Measurements from ENCODE around the gene MARCOL.

MARCOL gene

GRCh38 chr5:148238418-148238794 lies at the start of gene MARCOL:
Gene MARCOL, plus strand, starts transcription at chr5:148238525. Its CDS starts 73 bp downstream, at chr5:148238598.
- no peak for DNase-seq

DNA sequence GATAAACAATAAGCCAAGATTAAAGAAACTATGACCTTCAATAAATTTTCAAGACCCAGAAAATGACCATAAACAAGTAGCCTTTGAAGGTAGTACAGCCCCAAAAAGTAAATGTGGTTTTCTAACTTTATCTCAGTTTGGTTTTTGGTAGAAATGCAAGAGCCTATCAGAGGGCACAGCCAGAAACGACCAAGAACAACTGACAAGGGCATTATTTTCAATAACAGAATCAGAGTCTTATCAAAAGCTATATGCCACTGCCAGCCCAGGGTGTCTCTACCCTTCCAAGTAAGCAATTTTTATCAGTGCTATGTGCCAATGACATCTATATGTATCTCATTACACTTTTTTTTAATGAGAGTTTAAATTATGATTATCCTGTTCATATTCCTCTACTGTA lies 47.3 kb upstream of the MARCOL start:
- no peak for DNase-seq

DNA sequence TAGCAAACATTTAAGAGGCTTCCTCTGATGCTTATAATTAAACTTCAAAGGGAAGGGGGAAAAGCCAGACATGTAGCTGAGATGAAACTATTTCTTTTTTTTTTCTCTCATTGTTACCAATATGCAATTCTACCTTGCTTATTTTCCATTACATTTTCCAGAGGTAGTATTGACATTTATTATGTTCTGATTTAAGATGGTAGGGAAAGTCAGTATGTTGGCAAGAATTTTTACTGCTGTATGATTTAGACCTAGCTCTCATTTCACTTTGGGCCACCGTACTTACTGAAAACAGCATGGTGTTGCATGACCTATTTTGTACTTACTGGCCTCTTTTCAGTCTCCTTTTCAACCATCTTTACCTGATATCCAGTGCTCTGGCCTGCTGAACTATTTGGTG lies 45.1 kb upstream of the MARCOL start:
- no peak for DNase-seq

DNA sequence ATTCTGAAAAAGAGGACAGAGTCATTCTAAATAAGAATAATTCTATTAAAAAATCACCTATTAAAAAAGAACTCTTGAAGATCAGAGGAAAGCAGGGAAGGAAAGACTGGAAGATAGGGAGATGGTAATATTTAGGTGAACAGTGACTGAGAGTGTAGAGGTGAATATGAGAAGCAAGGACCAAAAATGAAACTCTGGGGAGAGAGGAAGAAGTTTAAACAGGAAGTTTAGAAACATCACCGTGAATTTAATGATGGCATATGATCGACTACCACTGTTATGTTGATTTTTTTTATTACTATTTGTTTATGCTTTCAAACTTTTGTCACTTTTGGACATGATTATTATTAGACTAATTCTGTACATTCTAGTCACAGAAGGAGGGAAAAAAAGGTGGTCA lies 37.2 kb upstream of the MARCOL start:
- DNase-seq = no peak

DNA sequence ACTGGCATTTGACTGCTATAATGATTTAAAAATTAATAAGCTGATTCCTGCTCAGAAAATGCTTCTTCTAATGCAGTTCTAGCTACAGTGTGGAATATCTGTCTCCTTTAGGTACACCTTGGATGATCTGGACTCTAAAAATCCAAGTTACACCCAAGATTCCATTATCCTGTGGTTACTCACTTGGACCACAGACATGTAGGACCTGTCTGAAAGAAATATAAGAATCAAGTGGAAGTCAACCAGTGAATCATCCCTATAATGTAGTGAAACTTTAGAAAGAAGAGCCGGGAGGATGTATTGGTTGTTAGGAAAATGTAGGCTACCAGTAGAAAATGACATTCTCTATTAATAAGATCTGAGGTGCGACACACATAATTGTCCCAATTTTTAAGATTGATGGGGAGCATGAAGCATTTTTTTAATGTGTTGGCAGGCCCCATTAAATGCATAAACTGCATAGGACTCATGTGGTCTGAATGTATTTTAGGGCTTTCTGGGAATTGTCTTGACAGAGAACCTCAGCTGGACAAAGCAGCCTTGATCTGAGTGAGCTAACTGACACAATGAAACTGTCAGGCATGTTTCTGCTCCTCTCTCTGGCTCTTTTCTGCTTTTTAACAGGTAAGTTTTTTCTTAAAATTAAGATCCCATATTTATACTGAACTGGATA lies 35.7 kb upstream of the MARCOL start, which contains the start of gene SPINK6:
Gene SPINK6 (plus strand): TSS at position 512 of the 673 bp plus-strand sequence. CDS start 55 bp downstream, at position 567.
- peak; percentile 21 for DNase-seq

GRCh38 chr5:148205044-148205806 lies 33.1 kb upstream of the MARCOL start:
- no peak for DNase-seq

DNA sequence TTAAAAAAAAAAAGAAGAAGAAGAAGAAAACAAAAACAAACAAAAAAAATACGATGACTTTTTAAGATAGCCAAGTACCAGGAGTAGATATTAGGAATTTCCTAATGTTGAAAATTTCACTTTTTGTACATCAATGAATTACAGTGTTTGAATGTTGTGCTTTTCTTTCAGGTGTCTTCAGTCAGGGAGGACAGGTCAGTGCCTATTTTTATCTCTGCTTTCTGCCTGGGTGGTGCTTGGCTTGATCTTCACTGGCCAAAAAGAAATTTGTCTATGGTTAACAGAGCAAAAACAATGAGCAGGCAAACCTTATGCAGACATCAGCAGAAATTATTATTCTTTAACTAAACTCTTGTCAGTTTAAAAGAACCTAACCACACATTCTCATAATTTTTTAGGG lies 32.5 kb upstream of the MARCOL start:
- no peak for DNase-seq

- DNase-seq = no peak
Measured at GRCh38 chr5:148206620-148207019, 31.7 kb upstream of the MARCOL start.

GRCh38 chr5:148208226-148208625 lies 30.1 kb upstream of the MARCOL start:
- no peak for DNase-seq

GRCh38 chr5:148209151-148209770 lies 29.1 kb upstream of the MARCOL start:
- DNase-seq = no peak

DNA sequence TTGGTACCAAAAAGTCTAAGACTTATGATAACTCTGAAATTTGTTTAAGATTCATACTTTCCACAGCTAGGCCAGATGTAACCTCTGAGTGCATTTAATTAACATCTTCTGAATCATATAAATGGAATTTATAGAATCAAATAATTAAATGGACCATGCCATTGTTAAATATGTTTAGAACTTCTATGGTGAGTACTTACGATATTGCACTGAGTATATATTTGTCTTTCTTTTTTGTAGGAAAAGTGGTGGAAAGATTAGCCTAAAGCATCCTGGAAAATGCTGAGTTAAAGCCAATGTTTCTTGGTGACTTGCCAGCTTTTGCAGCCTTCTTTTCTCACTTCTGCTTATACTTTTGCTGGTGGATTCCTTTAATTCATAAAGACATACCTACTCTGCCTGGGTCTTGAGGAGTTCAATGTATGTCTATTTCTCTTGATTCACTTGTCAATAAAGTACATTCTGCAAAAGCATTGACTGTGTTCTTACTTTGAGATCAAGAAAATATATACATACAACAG lies 23.6 kb upstream of the MARCOL start:
- no peak for DNase-seq

GRCh38 chr5:148221508-148221907 lies 16.8 kb upstream of the MARCOL start:
- no peak for DNase-seq

DNA sequence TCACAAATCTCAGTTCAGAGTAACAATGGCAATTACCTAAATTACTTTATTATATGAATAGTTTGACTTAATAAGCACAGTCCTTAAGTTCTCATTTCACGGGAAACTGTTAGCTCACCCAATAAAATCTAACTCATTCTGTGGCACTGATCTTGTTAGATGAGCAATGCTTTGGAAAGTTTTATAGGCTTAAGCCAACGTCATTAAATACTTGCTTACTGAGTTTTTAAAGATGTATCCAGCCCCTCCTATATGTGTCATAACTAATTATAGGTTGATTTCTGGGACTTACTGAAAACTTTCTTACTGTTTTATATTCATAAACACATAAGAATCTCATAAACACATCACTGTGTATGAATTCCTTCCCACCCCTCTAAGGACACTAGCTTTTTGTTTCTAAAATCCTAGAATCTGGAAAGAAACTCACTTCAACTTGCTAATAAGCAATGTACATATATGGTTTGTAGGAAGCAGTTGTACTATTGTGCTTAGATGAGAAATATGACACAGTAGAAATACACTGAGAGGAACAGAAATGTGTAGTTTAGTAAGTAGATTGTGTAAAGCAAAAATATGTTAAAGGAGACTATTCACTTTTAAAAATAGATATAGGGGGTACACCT lies 14.1 kb upstream of the MARCOL start:
- DNase-seq = no peak

DNA sequence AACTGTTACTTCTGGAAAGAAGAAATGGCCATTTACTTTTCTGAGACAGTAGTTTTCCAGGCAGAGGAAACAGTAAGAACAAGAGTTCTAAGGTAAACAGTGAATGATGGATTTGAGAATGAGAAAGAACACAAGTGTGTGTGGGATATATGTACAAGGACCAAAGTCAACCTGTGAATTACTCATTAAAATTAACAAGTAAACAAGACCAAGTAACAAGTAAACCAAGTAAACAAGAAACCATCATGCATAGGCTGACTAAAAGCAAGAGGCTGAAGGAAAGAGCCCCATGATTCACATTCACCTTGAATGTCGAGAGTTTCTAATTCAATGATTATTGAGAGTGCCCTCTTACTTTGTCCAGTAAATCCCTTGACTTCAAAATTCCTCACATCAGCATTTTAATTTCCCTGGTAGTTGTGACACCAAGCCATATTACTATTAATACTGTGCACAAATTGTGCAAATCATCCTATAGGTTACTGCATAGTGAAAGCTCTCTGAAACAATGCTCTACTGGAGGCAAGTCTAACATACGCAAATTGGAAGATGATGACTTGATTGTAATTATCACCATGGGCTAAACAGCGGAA lies 9.8 kb upstream of the MARCOL start:
- DNase-seq = no peak

GRCh38 chr5:148229840-148230239 lies 8.5 kb upstream of the MARCOL start:
- DNase-seq = no peak

GRCh38 chr5:148230240-148230639 lies 8.1 kb upstream of the MARCOL start:
- no peak for DNase-seq

DNA sequence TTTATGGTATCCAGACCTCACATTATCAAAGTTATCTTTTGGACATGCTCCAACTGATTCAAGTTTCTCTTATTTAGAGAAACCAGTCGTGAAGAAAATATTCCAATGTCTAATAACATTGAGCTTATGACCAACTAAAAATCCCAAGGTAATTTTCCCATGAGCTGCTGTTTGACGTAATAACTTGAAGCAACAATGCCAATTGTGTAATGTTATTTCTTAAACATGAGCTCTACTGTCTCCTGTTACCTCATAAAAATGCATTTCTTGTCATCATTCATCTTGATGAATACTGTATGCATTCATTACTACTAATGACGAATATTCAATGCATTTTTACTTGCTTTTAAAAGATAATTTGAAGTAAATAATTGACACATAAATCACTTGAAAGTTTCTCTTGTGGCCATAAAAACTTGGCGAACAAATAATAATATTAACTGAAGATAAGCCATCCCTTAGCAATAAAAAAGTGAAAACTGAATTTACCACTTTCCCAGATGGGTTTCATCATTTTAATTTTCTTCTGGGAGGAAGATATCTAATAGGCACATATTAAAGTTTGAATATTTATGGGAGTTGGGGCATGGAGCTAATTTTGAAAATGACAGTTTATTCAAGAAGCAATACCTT lies 424 bp upstream of the MARCOL start:
- no peak for DNase-seq

DNA sequence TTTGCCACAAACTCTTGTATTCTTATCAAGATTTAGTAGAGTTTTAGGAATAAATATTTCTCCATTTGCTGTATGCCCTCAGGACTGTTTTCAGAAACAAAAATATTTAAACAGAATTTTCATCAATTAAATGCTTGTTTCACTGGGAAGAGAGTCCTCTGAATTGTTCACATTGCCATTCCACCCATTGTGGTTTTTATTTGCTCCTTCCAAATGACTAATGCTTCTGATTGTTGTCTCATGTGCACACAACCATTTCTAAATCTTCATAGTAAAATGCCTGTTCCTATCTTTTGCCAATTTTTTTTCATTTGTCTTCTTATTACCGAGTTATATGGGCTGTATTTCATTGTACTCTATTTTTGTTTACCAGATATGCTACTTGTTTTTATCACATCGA lies 10.6 kb downstream of the MARCOL start:
- no peak for DNase-seq

GRCh38 chr5:148255456-148255855 lies 17.1 kb downstream of the MARCOL start:
- DNase-seq = no peak

GRCh38 chr5:148259288-148259687 lies 21.0 kb downstream of the MARCOL start:
- DNase-seq = no peak

GRCh38 chr5:148261221-148261620 lies 22.9 kb downstream of the MARCOL start:
- no peak for DNase-seq

GRCh38 chr5:148267962-148268361 lies 29.6 kb downstream of the MARCOL start:
- no peak for DNase-seq
